K562 (cell line): ENCODE data around the gene PHYH. TPM values are rescaled to one million over a fixed set of nuclear protein-coding genes. Genes with fewer than 3 reads are reported as not detected.

Experiments
- BRD4 ChIP-seq: fragments of 200-600 bp; sonication (generic); IDR thresholded peaks from 2 replicates; pipeline ENCODE4 v1.6.1; 2017; ENCODE audit warnings: inconsistent platforms
- FOXA1 ChIP-seq: fragments of 450-650 bp; IDR thresholded peaks from 2 replicates; pipeline ENCODE4 v1.6.1; 2016; ENCODE audit warnings: mild to moderate bottlenecking, borderline replicate concordance
- FOXJ2 ChIP-seq: fragments of 200-800 bp; sonication (Bioruptor generic); IDR thresholded peaks from 2 replicates; pipeline ENCODE4 v1.6.1; 2016; ENCODE audit warnings: missing genetic modification characterization, missing compliant biosample characterization
- GATAD2A ChIP-seq: fragments of 450-650 bp; IDR thresholded peaks from 2 replicates; pipeline ENCODE4 v1.6.1; 2017
- ILK ChIP-seq: fragments of 450-650 bp; IDR thresholded peaks from 2 replicates; pipeline ENCODE4 v1.6.1; 2016; ENCODE audit warnings: missing genetic modification characterization, low read depth, mild to moderate bottlenecking, missing compliant biosample characterization, moderate library complexity, borderline replicate concordance
- L3MBTL2 ChIP-seq: fragments of 450-650 bp; IDR thresholded peaks from 2 replicates; pipeline ENCODE4 v1.6.1; 2016; ENCODE audit warnings: mild to moderate bottlenecking, moderate library complexity
- NCOA6 ChIP-seq: fragments of 450-650 bp; IDR thresholded peaks from 2 replicates; pipeline ENCODE4 v1.6.1; 2017; ENCODE audit warnings: mild to moderate bottlenecking
- NR0B1 ChIP-seq: fragments of 450-650 bp; IDR thresholded peaks from one replicate; pipeline ENCODE4 v1.6.1; 2018; ENCODE audit warnings: mild to moderate bottlenecking, moderate library complexity; ENCODE audit not compliant: partially characterized antibody
- NUFIP1 ChIP-seq: fragments of 450-650 bp; IDR thresholded peaks from 2 replicates; pipeline ENCODE4 v1.6.1; 2018; ENCODE audit not compliant: partially characterized antibody
- RBM15 ChIP-seq: fragments of 200-400 bp; formaldehyde crosslinking; IDR thresholded peaks from 2 replicates; pipeline ENCODE4 v1.6.1; 2018; ENCODE audit warnings: mild to moderate bottlenecking, low read length, moderate library complexity; ENCODE audit not compliant: insufficient read depth
- RFX7 ChIP-seq: fragments of 250-450 bp; sonication (Bioruptor Pico); IDR thresholded peaks from 2 replicates; pipeline ENCODE4 v1.5.1; 2021; ENCODE audit warnings: mild to moderate bottlenecking
- SMAD2 ChIP-seq: fragments of 150-350 bp; IDR thresholded peaks from 2 replicates; pipeline ENCODE4 v1.6.1; 2014; ENCODE audit warnings: low read depth, mild to moderate bottlenecking, low read length
- SRF ChIP-seq, 2 experiments: fragments of 250-450, 450-650 bp in 1 of 2; sonication (Bioruptor Pico) in 1 of 2; sonication (generic) in 1 of 2; formaldehyde crosslinking; IDR thresholded peaks; 2 replicates each; pipeline versions ENCODE4 v1.5.0 to v1.5.1; 2020 to 2022; ENCODE audit warnings: mild to moderate bottlenecking in 1 of 2, missing genetic modification reagents in 1 of 2
- SUPT5H ChIP-seq: fragments of 450-650 bp; IDR thresholded peaks from 2 replicates; pipeline ENCODE4 v1.6.1; 2016
- TFAP4 ChIP-seq: sonication (generic); formaldehyde crosslinking; IDR thresholded peaks from 2 replicates; pipeline ENCODE4 v1.8.0; 2022; ENCODE audit warnings: missing genetic modification reagents, mild to moderate bottlenecking, moderate library complexity, borderline replicate concordance
- ZBTB34 ChIP-seq: fragments of 250-450 bp; sonication (Bioruptor Pico); IDR thresholded peaks from 2 replicates; pipeline ENCODE4 v1.8.0; 2021; ENCODE audit warnings: mild to moderate bottlenecking, moderate library complexity
- ZNF197 ChIP-seq: fragments of 200-800 bp; sonication (Bioruptor generic); IDR thresholded peaks from 2 replicates; pipeline ENCODE4 v1.6.1; 2016; ENCODE audit warnings: low read depth, missing genetic modification characterization, missing compliant biosample characterization
- ZNF232 ChIP-seq: sonication (generic); formaldehyde crosslinking; IDR thresholded peaks from 2 replicates; pipeline ENCODE4 v1.8.0; 2022; ENCODE audit warnings: mild to moderate bottlenecking, missing genetic modification reagents
- ZNF584 ChIP-seq: fragments of 200-800 bp; sonication (Bioruptor generic); IDR thresholded peaks from 2 replicates; pipeline ENCODE4 v1.6.1; 2016; ENCODE audit warnings: low read depth, mild to moderate bottlenecking, missing genetic modification characterization, missing compliant biosample characterization
- ZNF785 ChIP-seq: fragments of 250-450 bp; sonication (Bioruptor Pico); IDR thresholded peaks from 2 replicates; pipeline ENCODE4 v1.4.0; 2020; ENCODE audit warnings: mild to moderate bottlenecking
- polyA plus RNA-seq, 8 experiments: library from polyadenylated mRNA; depleted of rRNA in 4 of 8; stranded (reverse) in 5 of 8; unstranded in 3 of 8; fragments of >200 nt; fragmentation: Nextera tagmentation in 2 of 8; fragmentation: Illumina TruSeq in 1 of 8; extraction: Ambion mirVana in 2 of 8; extraction: Trizol in 1 of 8; gene quantifications; 2 replicates each; pipeline versions ENCODE4 v1.2.1 to v1.2.3, GENCODE V29; 2011 to 2014; ENCODE audit warnings: inconsistent platforms in 1 of 8, missing spikeins in 1 of 8
- total RNA-seq, 7 experiments: library from RNA; depleted of rRNA in 6 of 7; stranded (reverse); fragments of >200 nt in 6 of 7; fragmentation: Illumina TruSeq in 2 of 7; extraction: Trizol in 2 of 7; gene quantifications; 2 replicates each; pipeline versions ENCODE4 v1.2.1 to v1.2.3, GENCODE V29; 2011 to 2021; ENCODE audit warnings: low replicate concordance in 1 of 7
- TF ChIP-seq, protein P1 (sequence below), 3 experiments: fragments of 200-800 bp in 1 of 3; fragments of 250-450 bp in 1 of 3; fragments of 450-650 bp in 1 of 3; sonication (Bioruptor Pico) in 1 of 3; sonication (Bioruptor generic) in 1 of 3; formaldehyde crosslinking in 1 of 3; IDR thresholded peaks; 2 replicates each; pipeline versions ENCODE4 v1.6.1 to v1.8.0; 2016 to 2022; ENCODE audit warnings: mild to moderate bottlenecking in 2 of 3, missing genetic modification characterization in 2 of 3, missing compliant biosample characterization in 1 of 3, moderate library complexity in 1 of 3

PHYH gene
- total and polyA plus RNA-seq, 9 of the 15 experiments (the other 6 are each of a cell fraction or from before 2014, with no cell fraction given): 3.8 to 6.9 (median 5.7) TPM

DNA sequence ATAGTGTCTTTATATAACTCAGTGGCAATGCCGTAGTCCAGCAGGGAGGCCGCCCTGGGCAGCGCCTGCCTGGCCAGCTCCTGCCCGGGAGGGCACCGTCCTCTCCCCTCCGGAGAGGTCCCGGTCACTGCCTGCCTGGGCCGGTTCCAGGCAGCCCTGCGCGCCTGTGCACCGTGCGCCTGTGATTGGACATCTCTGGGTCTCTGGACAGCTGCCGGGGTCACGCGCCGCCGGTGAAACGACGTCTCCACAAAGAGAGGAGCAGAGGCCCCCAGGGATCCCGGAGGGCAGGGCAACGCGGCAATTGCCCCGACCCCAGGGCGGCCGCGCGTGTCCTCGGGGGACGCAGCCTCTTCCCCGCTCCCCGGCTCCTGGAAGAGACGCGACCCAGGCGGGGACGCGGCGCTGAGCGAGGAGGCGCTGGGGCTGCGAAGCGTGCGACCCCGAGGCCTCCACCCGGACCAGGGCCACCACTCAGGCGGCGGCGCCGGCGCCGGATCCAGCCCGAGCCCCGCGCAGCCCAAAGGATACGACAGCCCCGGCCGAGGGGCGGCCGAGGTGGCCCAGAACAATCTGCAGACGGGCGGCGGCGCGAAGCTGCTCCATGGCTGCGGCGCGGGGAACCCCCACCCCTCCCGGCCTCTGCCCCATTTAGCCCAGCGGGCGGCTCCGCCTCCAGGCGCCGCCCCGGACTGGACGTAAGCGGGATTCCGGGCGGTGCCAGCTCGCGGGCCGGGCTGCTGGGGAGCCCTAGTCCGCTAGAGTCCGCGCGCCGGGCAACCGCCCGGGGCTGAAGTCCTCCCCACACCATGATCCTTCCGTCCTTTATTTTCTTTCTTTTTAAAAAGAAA, at the start of gene PHYH (continued):
- TF ChIP-seq FOXA1 (no peak), SRF (CRISPR knock-in tag; IDR thresholded peaks at IDR 0.05) (0 out of 4 replicates have a peak, but pooled peaks of 1 of the 2 experiments have one; percentile 25), L3MBTL2 (peak; percentile 99), NUFIP1 (no peak), ILK (no peak), ZNF197 (no peak), ZNF584 (CRISPR knock-in tag) (no peak), TFAP4 (CRISPR knock-in tag) (peak; percentile 88), GATAD2A (0 out of 2 replicates have a peak, but pooled peaks have one; percentile 25), FOXJ2 (tag) (no peak), SUPT5H (peak; percentile 42; the same call in 1 of the 2 replicates), NR0B1 (no peak), NCOA6 (0 out of 2 replicates have a peak, but pooled peaks have one; percentile 51), ZBTB34 (CRISPR knock-in tag) (no peak), RBM15 (no peak), BRD4 (peak; percentile 26; the same call in 1 of the 2 replicates), ZNF232 (no peak), SMAD2 (no peak), ZNF785 (no peak), RFX7 (no peak)
- TF ChIP-seq, protein P1, sequence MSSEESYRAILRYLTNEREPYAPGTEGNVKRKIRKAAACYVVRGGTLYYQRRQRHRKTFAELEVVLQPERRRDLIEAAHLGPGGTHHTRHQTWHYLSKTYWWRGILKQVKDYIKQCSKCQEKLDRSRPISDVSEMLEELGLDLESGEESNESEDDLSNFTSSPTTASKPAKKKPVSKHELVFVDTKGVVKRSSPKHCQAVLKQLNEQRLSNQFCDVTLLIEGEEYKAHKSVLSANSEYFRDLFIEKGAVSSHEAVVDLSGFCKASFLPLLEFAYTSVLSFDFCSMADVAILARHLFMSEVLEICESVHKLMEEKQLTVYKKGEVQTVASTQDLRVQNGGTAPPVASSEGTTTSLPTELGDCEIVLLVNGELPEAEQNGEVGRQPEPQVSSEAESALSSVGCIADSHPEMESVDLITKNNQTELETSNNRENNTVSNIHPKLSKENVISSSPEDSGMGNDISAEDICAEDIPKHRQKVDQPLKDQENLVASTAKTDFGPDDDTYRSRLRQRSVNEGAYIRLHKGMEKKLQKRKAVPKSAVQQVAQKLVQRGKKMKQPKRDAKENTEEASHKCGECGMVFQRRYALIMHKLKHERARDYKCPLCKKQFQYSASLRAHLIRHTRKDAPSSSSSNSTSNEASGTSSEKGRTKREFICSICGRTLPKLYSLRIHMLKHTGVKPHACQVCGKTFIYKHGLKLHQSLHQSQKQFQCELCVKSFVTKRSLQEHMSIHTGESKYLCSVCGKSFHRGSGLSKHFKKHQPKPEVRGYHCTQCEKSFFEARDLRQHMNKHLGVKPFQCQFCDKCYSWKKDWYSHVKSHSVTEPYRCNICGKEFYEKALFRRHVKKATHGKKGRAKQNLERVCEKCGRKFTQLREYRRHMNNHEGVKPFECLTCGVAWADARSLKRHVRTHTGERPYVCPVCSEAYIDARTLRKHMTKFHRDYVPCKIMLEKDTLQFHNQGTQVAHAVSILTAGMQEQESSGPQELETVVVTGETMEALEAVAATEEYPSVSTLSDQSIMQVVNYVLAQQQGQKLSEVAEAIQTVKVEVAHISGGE (CRISPR knock-in tag; IDR thresholded peaks at IDR 0.05): peak in 1 of 3 experiments; percentile 43; a peak in 1 of 6 replicates
